ENCODE data around the gene GLI1.

The GLI1 gene

DNA sequence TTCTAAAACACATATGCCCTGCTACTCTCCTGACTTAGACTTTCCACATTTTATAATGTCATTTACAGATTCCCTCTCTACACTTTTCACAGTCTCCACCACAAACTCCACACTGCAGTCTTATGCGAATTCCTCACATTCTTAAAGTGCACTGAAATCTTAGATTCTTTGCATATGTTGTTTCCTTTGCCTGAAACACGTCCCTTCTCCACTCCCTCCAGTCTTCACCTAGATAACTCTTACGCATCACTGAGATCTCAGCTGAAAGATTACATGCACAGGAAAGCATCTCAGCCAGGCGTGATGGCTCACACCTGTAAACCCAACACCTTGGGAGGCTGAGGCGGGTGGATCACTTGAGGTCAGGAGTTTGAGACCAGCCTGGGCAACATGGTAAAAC lies 23.9 kb downstream of the GLI1 start:
- DNase-seq (ENCODE audit: low read depth) = peak; percentile 89
- no peak overlapping the region for H3K4me3 ChIP-seq (ENCODE audit: low read depth, low read length)
- TF ChIP-seq, protein P1, sequence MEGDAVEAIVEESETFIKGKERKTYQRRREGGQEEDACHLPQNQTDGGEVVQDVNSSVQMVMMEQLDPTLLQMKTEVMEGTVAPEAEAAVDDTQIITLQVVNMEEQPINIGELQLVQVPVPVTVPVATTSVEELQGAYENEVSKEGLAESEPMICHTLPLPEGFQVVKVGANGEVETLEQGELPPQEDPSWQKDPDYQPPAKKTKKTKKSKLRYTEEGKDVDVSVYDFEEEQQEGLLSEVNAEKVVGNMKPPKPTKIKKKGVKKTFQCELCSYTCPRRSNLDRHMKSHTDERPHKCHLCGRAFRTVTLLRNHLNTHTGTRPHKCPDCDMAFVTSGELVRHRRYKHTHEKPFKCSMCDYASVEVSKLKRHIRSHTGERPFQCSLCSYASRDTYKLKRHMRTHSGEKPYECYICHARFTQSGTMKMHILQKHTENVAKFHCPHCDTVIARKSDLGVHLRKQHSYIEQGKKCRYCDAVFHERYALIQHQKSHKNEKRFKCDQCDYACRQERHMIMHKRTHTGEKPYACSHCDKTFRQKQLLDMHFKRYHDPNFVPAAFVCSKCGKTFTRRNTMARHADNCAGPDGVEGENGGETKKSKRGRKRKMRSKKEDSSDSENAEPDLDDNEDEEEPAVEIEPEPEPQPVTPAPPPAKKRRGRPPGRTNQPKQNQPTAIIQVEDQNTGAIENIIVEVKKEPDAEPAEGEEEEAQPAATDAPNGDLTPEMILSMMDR (conservative IDR thresholded peaks at IDR 0.05; ENCODE audit: low read depth, low read length) = no peak

DNA sequence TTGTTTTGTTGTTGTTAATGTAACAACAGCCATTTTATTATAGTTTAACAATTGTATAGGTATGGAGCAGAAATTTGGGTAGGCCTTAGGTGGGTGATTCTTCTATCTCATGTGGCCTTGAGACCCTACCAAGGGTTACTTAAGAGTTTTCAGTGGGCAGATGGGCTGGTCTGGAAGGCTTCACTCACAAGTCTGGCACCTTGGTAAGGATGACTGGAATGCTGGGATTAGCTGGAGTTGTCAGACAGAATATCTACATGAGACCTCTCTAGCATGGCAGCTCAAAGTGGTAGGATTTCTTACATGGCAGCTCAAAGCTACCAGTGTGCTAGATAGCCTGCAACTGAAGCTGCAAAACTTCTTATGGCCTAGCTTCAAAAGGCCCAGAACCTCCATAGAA lies 26.1 kb downstream of the GLI1 start:
- DNase-seq (ENCODE audit: low read depth) = no peak
- TF ChIP-seq, protein P1 (conservative IDR thresholded peaks at IDR 0.05; ENCODE audit: low read depth, low read length) = no peak
- H3K4me3 ChIP-seq (ENCODE audit: low read depth, low read length) = no peak overlapping the region

DNA sequence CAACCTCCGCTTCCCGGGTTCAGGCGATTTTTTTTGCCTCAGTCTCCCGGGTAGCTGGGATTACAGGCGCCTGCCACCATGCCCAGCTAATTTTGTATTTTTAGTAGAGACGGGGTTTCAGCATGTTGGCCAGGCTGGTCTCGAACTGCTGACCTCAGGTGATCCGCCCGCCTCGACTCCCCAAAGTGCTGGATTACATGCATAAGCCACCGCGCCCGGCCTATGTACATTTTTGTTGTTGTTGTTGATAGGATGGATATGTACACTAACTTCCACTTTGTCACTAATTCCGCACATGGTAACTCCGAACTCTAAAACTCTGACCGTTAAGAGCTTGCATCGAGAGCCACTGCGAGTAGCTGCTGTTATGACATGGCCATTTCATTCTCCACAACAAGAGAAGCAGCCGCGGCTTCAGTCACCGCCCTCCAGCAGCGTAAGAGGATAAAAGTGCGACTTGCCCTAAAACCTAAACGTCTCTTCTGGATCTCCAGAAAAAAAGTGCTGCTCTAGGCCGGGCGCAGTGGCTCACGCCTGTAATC lies 27.5 kb downstream of the GLI1 start:
- H3K4me3 ChIP-seq (ENCODE audit: low read depth, low read length) = peak overlapping the region; percentile 99
- DNase-seq (ENCODE audit: low read depth) = no peak
- TF ChIP-seq, protein P1 (conservative IDR thresholded peaks at IDR 0.05; ENCODE audit: low read depth, low read length) = no peak

DNA sequence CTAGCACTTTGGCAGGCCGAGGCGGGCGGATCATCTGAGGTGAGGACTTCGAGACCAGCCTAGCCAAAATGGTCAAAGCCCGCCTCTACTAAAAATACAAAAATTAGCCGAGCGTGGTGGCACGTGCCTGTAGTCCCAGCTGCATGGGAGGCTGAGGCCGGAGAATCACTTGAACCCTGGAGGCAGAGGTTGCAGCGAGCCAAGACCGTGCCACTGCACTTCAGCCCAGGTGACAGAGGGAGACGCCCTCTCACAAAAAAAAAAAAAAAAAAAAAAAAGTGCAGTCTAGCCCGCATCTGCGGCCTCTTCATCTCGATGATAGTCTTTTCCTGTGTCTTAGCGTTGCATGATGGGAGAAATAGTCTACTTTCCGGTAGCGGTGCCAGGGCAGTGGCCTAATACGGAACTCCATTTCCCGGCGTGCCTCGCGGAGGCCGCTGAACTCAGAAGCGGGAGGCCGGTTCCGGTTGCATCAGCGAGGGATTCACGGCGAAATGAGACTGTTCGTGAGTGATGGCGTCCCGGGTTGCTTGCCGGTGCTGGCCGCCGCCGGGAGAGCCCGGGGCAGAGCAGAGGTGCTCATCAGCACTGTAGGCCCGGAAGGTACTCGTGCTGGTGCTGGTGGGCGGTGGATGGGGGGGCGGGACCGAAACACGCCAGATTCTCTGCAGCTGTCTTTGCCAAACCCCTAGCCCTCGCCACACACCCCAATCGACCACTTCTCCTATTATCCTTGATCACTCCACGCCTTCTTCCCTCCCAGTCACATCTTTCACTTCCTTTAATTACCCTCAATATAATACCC lies 28.2 kb downstream of the GLI1 start, which contains the start of gene MARS1:
TSS of gene MARS1 (plus strand) at position 472 of the 805 bp plus-strand sequence. CDS start at position 495, 23 bp downstream.
- H3K4me3 ChIP-seq (ENCODE audit: low read depth, low read length) = peak within 1 kb of the TSS; percentile 99
- peak; percentile 97 for DNase-seq (ENCODE audit: low read depth)
- TF ChIP-seq, protein P1 (conservative IDR thresholded peaks at IDR 0.05; ENCODE audit: low read depth, low read length) = no peak

DNA sequence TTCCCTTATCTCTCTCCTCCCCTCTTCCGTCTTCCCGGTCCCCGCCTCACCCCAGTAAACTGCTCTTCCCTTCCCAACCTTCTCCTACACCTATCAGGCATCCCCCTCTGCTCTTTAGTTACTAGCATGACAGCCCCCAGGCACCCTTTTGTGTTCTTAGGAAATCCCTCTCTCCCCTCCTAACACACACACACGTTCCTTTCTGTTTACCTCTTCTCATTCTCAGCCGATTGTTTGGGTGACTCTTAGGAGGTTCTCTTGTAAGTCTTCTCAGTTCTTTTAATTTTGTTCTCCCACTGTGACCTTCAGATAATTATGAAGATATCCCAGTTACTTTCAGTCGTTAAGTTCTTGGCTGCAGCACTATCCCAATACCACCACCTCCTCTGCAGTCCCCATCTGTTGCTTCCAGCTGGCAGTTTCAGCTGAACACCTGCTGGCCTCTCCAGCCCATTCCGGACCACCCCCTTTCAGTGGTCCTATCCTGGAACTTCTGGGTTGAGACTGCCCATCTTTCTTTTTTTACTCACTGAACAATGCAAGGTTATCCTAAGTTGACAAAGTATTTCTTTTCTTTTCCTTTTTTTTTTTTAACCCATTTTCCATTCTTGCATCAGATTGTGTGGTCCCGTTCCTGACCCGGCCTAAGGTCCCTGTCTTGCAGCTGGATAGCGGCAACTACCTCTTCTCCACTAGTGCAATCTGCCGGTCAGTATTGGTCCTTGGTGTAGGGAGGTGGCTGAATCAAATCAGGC lies 29.0 kb downstream of the GLI1 start:
- TF ChIP-seq, protein P1 (conservative IDR thresholded peaks at IDR 0.05; ENCODE audit: low read depth, low read length) = no peak
- H3K4me3 ChIP-seq (ENCODE audit: low read depth, low read length) = peak overlapping the region; percentile 99
- DNase-seq (ENCODE audit: low read depth) = peak; percentile 39

DNA sequence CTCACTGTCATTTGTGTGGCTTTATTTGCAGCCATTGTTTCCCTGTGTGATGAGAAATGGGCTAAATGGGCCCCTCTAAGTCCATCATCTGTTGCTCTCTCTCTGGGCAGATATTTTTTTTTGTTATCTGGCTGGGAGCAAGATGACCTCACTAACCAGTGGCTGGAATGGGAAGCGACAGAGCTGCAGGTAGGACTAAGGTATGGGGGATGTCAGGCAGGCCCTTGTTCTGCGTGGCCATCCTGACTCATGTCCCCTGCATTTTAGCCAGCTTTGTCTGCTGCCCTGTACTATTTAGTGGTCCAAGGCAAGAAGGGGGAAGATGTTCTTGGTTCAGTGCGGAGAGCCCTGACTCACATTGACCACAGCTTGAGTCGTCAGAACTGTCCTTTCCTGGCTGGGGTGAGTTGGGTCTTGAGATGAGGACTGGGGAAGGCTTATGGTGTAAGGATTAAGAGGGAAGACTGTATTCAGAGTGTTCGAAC lies 29.6 kb downstream of the GLI1 start:
- TF ChIP-seq, protein P1 (conservative IDR thresholded peaks at IDR 0.05; ENCODE audit: low read depth, low read length) = no peak
- DNase-seq (ENCODE audit: low read depth) = peak; percentile 23
- peak overlapping the region; percentile 99 for H3K4me3 ChIP-seq (ENCODE audit: low read depth, low read length)
